GM21381 (cell line): Measurements from ENCODE around the gene RBM4.
A peak's percentile ranks its signal among the peaks of the same experiment; 100 is the strongest.

ENCODE experiments used
- ATAC-seq: cut with Tn5 transposase; IDR thresholded peaks from one replicate; pipeline ENCODE4 v1.9.1; 2021; ENCODE audit warnings: mild to moderate bottlenecking, moderate library complexity; ENCODE audit not compliant: unreplicated experiment

Gene RBM4

DNA sequence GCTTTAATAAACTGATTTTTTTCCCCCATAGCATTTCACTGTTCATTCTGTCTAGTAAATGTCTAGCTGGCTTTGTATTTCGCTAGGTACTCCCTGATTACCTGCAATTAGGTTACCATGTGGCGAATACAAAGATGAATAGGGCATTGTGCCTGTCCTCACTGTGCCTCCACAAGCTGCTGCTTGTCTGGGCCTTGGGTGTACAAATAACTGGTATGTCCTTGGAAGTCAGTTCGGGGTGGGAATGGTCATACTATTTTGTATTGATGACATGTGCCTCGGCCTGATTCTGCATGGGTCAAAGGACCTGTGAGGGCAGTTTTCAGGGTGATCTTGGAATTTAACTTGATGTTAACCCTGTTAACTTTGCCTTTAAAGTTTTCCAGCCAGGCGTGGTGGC, 11.4 kb downstream of the RBM4 start:
- ATAC-seq = no peak

GRCh38 chr11:66651016-66651415, 12.5 kb downstream of the RBM4 start:
- ATAC-seq = no peak

DNA sequence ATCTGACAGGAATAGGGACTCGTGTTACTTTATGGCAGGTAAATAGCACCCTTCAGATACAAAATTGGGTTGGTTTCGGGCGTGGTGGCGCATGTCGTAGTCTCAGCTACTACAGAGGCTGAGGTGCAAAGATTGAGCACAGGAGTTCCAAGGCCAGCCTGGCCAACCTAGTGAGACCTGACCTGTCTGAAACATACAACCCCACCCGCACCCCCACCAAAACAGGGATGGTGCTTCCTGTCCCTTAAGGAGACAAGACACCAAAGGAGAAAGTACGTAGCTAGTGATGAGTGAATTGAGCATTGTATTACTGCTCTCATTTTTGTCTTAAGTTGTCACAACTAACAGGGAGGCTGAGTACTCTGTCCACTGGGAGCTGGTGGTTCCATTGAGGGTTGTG, 14.1 kb downstream of the RBM4 start:
- no peak for ATAC-seq

DNA sequence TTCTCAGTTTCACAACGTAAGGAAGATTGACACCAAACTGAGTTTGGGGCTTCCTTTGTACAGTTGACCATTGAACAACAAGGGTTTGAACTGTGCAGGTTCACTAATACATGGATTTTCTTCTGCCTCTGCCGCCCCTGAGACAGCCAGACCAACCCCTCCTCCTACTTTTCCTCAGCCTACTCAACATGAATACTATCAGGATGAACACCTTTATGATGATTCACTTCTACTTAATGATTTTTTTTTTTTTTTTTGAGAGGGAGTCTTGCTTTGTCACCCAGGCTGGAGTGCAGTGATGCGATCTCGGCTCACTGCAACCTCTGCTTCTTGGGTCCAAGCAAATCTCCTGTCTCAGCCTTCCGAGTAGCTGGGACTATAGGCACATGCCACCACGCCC, 14.6 kb downstream of the RBM4 start:
- ATAC-seq = no peak

GRCh38 chr11:66659763-66660162, 21.3 kb downstream of the RBM4 start:
- no peak for ATAC-seq

- ATAC-seq = no peak
Measured at GRCh38 chr11:66663741-66664296, 25.3 kb downstream of the RBM4 start.

- ATAC-seq = no peak
Measured at GRCh38 chr11:66665369-66665768, 26.9 kb downstream of the RBM4 start.

GRCh38 chr11:66670816-66671215, 32.3 kb downstream of the RBM4 start:
- ATAC-seq = no peak

- ATAC-seq = no peak
Measured at GRCh38 chr11:66674964-66675602, 36.6 kb downstream of the RBM4 start.

DNA sequence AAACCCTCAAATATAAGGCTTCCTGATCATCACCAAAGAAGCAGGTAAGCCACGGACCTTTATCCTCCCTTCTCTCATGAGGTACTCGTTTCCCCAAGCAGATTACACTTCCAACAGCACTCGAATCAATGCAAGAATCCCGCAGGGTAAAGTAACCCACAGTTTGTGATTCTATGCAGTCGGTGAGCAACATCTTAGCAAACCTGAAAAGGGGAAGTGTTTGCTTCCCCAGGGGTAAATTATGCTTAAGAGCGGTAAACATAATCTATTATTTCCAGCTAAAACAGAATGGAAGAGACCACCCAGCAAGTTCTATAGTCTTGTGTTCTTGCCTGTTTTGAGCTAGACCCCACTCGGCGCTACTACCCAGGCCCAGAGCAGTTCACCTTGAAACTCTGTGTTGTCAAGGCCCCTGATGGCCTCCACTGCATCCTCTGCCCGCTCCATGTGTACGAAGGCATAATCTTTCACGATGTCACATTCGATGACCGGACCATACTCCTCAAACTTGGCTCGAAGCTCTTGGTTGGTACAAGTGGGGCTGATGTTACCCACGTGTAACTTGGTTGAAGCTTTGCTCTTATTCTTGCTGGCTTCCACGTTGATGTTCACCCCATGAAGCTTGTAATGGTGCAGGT, 37.9 kb downstream of the RBM4 start:
- no peak for ATAC-seq

GRCh38 chr11:66676931-66677598, 38.6 kb downstream of the RBM4 start:
- no peak for ATAC-seq

DNA sequence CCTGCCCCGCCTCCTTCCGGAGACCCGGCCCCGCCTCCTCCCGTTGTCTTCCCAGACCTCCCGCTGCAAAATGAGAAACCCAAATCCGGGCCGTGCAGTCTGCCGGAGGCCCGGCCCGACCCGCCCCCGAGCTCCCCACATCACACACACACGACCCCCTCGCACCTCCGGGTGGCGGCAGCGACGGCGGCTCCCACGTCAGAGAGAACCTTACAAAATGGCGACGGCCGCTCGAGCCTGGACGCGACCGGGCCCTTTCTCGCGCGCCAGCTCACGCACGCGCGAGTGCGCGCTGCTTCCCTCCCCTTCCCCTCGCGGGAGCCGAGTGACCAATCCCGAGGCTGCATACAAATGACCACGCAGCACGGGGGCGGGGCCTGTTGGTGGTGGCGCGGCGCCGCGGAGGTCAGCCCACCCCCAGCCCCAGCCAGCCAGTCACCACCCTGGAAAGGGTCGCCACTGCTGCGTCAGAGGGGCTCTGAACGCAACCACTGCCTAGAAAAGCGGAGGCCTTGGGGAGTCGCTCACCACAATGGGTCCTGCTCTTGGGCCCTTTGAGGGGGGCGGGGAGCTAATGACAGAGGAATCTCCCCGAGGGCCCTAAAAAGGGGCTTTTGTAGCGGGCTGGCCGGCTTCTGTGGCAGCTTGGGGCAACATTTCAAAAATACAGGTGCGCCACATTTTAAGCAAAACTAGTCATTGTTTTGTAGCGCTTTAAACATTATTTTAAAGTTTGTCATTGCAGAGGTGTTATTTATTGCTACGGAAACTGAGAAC, 39.3 kb downstream of the RBM4 start, which contains the start of gene RBM4B:
RBM4B (minus strand) TSS at position 289 of the 777 bp plus-strand sequence. CDS start 808 bp downstream, outside the sequence.
- peak; percentile 84 for ATAC-seq

DNA sequence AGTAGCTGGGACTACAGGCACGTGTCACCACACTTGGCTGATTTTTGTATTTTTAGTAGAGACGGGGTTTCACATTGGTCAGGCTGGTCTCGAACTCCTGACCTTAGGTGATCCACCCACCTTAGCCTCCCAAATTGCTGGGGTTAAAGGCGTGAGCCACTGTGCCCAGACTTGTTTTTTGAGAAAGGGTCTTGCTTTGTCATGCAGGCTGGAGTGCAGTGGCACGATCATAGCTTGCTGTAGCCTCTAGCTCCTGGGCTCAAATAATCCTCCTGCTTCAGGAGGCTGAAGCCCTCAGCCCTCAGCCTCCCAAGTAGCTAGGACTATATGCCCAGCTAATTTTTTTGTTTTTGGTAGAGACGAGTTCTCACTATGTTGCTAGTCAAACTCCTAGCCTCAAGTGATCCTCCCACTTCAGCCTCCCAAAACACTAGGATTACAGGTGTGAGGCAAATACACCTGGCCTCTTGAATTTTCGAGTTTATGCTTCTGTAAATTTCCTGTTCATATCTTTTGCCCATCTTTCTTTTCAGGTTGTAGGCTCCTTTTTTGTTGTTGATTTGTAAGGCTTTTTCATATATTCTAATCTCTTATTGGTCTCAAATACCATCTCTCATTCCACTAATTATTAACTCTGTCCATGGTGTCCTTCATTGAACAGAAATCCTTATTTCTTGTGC, 42.6 kb downstream of the RBM4 start:
- ATAC-seq = no peak

GRCh38 chr11:66683877-66684276, 45.4 kb downstream of the RBM4 start:
- ATAC-seq = no peak

- ATAC-seq = no peak
Measured at GRCh38 chr11:66684635-66685034, 46.1 kb downstream of the RBM4 start.

DNA sequence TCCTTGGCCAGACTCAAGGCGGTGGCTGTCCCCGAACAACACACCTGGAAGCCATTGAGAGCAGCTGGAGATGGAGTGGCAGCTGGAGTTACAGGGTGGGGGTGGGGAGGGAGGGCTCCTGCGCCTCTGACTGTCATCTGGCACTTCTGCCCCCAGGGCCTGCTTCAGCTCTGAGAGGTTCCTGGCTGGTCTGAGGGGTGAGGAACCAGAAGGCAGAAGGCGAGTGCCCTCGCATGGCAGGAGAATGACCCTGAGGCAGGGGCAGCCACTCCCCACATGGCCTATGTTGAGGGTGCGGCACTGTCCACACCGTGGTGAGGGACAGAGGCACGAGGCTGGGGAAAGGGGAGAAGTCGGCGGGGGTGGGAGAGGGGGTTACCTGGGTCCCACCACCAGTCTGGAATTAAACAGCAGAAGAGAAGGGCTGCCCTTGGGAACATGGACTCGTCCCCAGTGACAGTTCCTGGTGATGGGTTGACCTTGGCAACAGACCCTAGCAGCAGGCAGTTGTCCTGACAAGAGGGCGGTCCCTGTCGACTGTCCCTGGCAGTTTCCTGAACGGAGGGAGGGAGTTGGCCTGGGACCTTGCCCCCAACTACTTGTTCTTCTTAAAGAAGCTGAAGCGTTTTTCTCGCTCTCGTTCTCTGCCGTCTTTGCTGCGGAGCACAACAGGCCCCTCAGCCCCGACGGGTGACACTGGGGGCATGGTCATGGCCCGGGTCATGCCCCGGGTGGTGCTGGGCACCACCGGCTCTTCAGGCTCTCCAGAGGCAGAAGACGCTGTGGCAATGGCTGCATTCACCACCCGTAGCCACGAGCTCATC, 47.0 kb downstream of the RBM4 start:
- no peak for ATAC-seq

GRCh38 chr11:66686100-66686785, 47.7 kb downstream of the RBM4 start:
- ATAC-seq = no peak

DNA sequence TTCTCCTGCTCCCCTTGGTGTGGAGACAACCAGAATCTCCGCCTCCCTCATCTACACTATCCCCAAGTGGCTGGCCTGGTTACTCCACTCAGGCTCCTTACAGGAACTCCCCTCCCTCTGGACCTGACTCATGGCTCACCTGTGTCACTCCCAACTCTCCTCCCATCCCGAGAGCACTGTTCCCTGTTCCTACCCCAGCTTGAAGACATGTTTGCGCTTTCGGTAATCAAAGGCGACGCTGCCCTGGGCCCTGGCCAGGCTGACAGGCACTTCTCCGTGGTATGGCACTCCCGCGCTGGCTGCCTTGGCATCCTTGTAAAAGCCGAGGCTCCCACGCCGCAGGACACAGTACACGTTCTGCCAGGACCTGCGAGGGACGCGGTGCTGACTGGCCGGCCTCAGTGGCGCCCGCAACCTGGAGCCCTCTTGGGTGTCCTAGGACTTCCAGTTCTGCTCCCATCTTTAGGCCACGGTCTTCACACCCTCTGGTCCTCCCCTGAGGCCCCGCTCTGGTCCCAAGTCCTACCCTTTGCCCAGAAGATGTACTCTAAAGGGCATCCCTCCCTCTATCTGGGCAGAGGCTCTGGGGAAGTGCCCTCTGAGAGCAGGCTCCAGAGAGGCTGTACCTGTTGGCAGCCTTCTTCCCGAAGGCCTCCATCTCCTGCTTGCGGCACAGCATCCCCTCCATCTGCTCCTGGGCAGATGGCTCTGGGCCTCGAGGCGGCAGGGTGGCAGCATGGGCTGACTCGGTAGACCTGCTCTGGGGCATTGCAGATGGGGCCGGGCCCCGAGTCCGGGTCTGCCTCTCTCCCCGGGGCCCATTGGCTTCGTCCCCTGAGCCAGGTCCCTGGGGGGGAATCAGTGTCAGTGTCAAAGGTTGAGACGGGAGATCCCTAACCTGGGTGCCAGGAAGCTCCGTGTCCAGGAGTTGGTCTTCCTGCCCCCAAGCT, 48.6 kb downstream of the RBM4 start:
- ATAC-seq = no peak
